Liver (tissue), 3 donors: ENCODE results near the gene CATSPERZ.

Source experiments
- FOXA1 ChIP-seq: IDR thresholded peaks from 2 replicates; pipeline ENCODE4 v1.6.1; 2016; ENCODE audit warnings: antibody characterized with exemption
- HNF4G ChIP-seq: IDR thresholded peaks from 2 replicates; pipeline ENCODE4 v1.6.1; 2016; ENCODE audit warnings: antibody characterized with exemption
- MAX ChIP-seq: IDR thresholded peaks from 2 replicates; pipeline ENCODE4 v1.6.1; 2016; ENCODE audit warnings: antibody characterized with exemption
- REST ChIP-seq: IDR thresholded peaks from 2 replicates; pipeline ENCODE4 v1.6.1; 2016; ENCODE audit warnings: antibody characterized with exemption, mild to moderate bottlenecking
- RXRA ChIP-seq, 2 donors: IDR thresholded peaks; 2 replicates each; pipeline ENCODE4 v1.6.1; 2017 to 2018; ENCODE audit warnings: antibody characterized with exemption in 2 of 2, mild to moderate bottlenecking in 1 of 2
- TAF1 ChIP-seq: conservative IDR thresholded peaks from 2 replicates; pipeline ENCODE4 v1.6.1; 2016; ENCODE audit warnings: antibody characterized with exemption, mild to moderate bottlenecking
- TF ChIP-seq, protein P1 (sequence below): fragments of 150-350 bp; IDR thresholded peaks from 2 replicates; pipeline ENCODE4 v1.5.1; 2017; ENCODE audit warnings: improper control_type of control experiment, low read depth, low read length; ENCODE audit not compliant: missing input control
- donor health status: healthy.
- donor health status: healthy.

DNA sequence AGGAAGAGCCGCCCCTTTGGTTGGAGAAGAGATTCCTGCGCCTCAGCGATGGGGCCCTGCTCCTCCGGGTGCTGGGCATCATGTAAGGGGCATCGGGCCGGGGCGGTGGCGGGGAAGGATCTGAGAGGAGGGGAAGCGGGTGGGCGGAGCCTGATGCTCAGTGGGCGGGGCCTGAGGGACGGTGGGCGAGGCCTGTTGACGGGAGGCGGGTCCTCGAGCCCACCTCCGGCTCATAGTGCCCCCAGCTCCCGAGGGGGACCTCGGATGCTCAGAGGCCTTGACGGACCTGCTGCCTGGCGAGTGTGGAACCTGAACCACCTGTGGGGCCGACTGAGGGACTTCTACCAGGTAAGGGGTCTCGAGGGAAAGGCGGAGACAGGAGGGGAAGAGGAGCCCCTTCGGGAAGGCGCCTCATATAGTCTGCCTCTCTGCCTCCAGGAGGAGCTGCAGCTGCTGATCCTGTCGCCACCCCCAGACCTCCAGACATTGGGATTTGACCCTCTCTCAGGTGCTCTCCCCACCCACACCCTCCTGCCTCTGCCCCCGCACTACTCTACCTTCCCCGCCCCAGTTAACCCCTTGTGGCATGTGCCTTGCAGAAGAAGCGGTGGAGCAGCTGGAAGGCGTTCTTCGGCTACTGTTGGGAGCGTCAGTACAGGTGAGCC lies 40.6 kb downstream of the CATSPERZ start:
- TF ChIP-seq, protein P1, sequence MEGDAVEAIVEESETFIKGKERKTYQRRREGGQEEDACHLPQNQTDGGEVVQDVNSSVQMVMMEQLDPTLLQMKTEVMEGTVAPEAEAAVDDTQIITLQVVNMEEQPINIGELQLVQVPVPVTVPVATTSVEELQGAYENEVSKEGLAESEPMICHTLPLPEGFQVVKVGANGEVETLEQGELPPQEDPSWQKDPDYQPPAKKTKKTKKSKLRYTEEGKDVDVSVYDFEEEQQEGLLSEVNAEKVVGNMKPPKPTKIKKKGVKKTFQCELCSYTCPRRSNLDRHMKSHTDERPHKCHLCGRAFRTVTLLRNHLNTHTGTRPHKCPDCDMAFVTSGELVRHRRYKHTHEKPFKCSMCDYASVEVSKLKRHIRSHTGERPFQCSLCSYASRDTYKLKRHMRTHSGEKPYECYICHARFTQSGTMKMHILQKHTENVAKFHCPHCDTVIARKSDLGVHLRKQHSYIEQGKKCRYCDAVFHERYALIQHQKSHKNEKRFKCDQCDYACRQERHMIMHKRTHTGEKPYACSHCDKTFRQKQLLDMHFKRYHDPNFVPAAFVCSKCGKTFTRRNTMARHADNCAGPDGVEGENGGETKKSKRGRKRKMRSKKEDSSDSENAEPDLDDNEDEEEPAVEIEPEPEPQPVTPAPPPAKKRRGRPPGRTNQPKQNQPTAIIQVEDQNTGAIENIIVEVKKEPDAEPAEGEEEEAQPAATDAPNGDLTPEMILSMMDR = no peak
- no peak for TF ChIP-seq FOXA1
- no peak for TF ChIP-seq RXRA (IDR thresholded peaks at IDR 0.05)
- TF ChIP-seq REST = no peak
- TF ChIP-seq HNF4G = no peak
- no peak for TF ChIP-seq TAF1
- TF ChIP-seq MAX = no peak
